ENCODE results near the gene TNNT3.

GRCh38 chr11:1921574-1922141, 2.2 kb downstream of the TNNT3 start:
- no peak for TF ChIP-seq ZNF274 (IDR thresholded peaks at IDR 0.05; ENCODE audit: low read depth, low read length)
- no peak for TF ChIP-seq YY1 (IDR thresholded peaks at IDR 0.05; ENCODE audit: insufficient read depth, insufficient read length)
